K562 (cell line): ENCODE measurements around the gene TSPAN18. TPM values are rescaled to one million over a fixed set of nuclear protein-coding genes. Genes with fewer than 3 reads are reported as not detected.

Experiments
- AFF1 ChIP-seq, 2 experiments: fragments of 450-650 bp; IDR thresholded peaks; 2 replicates each; pipeline ENCODE4 v1.6.1; 2018; ENCODE audit warnings: mild to moderate bottlenecking in 2 of 2, low read depth in 1 of 2; ENCODE audit not compliant: partially characterized antibody in 2 of 2
- CBFA2T2 ChIP-seq: fragments of 450-650 bp; conservative IDR thresholded peaks from 2 replicates; pipeline ENCODE4 v1.6.1; 2017; ENCODE audit warnings: mild to moderate bottlenecking
- CREB5 ChIP-seq: fragments of 250-450 bp; sonication (Bioruptor Pico); IDR thresholded peaks from 2 replicates; pipeline ENCODE4 v1.5.0; 2020; ENCODE audit warnings: mild to moderate bottlenecking
- DPF2 ChIP-seq: fragments of 450-650 bp; IDR thresholded peaks from 2 replicates; pipeline ENCODE4 v1.6.1; 2016
- EP400 ChIP-seq: fragments of 450-650 bp; IDR thresholded peaks from 2 replicates; pipeline ENCODE4 v1.6.1; 2017; ENCODE audit warnings: antibody characterized with exemption, mild to moderate bottlenecking, moderate library complexity
- FOXA1 ChIP-seq: fragments of 450-650 bp; IDR thresholded peaks from 2 replicates; pipeline ENCODE4 v1.6.1; 2016; ENCODE audit warnings: mild to moderate bottlenecking, borderline replicate concordance
- IRF1 ChIP-seq: sonication (generic); formaldehyde crosslinking; IDR thresholded peaks from 2 replicates; pipeline ENCODE4 v1.8.0; 2022; ENCODE audit warnings: missing genetic modification reagents, mild to moderate bottlenecking, borderline replicate concordance
- JUNB ChIP-seq: fragments of 450-650 bp; formaldehyde crosslinking; conservative IDR thresholded peaks from 2 replicates; pipeline ENCODE4 v1.4.0; 2020; ENCODE audit warnings: mild to moderate bottlenecking
- KDM4B ChIP-seq, 2 experiments: fragments of 450-650 bp in 1 of 2; sonication (generic) in 1 of 2; IDR thresholded peaks; 2 replicates each; pipeline ENCODE4 v1.6.1; 2016 to 2017; ENCODE audit warnings: borderline replicate concordance in 2 of 2, antibody characterized with exemption in 1 of 2, low read depth in 1 of 2, mild to moderate bottlenecking in 1 of 2
- MNT ChIP-seq, 2 experiments: fragments of 450-650 bp; conservative IDR thresholded peaks; 2 replicates each; pipeline ENCODE4 v1.6.1; 2017; ENCODE audit warnings: mild to moderate bottlenecking in 2 of 2, moderate library complexity in 2 of 2
- SMARCC2 ChIP-seq: fragments of 450-650 bp; IDR thresholded peaks from 2 replicates; pipeline ENCODE4 v1.6.1; 2017; ENCODE audit warnings: antibody characterized with exemption, moderate library complexity, mild to moderate bottlenecking, low read depth
- SRF ChIP-seq, 2 experiments: fragments of 250-450, 450-650 bp in 1 of 2; sonication (Bioruptor Pico) in 1 of 2; sonication (generic) in 1 of 2; formaldehyde crosslinking; IDR thresholded peaks; 2 replicates each; pipeline versions ENCODE4 v1.5.0 to v1.5.1; 2020 to 2022; ENCODE audit warnings: mild to moderate bottlenecking in 1 of 2, missing genetic modification reagents in 1 of 2
- TFAM ChIP-seq: fragments of 250-450 bp; sonication (Bioruptor Pico); conservative IDR thresholded peaks from 2 replicates; pipeline ENCODE4 v1.5.0; 2021; ENCODE audit warnings: mild to moderate bottlenecking, moderate library complexity
- ZNF445 ChIP-seq: fragments of 250-450 bp; sonication (Bioruptor Pico); IDR thresholded peaks from 2 replicates; pipeline ENCODE4 v1.4.0; 2020; ENCODE audit warnings: low read depth, mild to moderate bottlenecking, moderate library complexity
- polyA plus RNA-seq, 8 experiments: library from polyadenylated mRNA; depleted of rRNA in 4 of 8; stranded (reverse) in 5 of 8; unstranded in 3 of 8; fragments of >200 nt; fragmentation: Nextera tagmentation in 2 of 8; fragmentation: Illumina TruSeq in 1 of 8; extraction: Ambion mirVana in 2 of 8; extraction: Trizol in 1 of 8; gene quantifications; 2 replicates each; pipeline versions ENCODE4 v1.2.1 to v1.2.3, GENCODE V29; 2011 to 2014; ENCODE audit warnings: inconsistent platforms in 1 of 8, missing spikeins in 1 of 8
- total RNA-seq, 7 experiments: library from RNA; depleted of rRNA in 6 of 7; stranded (reverse); fragments of >200 nt in 6 of 7; fragmentation: Illumina TruSeq in 2 of 7; extraction: Trizol in 2 of 7; gene quantifications; 2 replicates each; pipeline versions ENCODE4 v1.2.1 to v1.2.3, GENCODE V29; 2011 to 2021; ENCODE audit warnings: low replicate concordance in 1 of 7
- TF ChIP-seq, protein P1 (sequence below): fragments of 200-800 bp; sonication (Bioruptor generic); IDR thresholded peaks from 2 replicates; pipeline ENCODE4 v1.6.1; 2017; ENCODE audit warnings: missing genetic modification characterization, missing compliant biosample characterization
- TF ChIP-seq, protein P2 (sequence below): fragments of 450-650 bp; IDR thresholded peaks from 2 replicates; pipeline ENCODE4 v1.6.1; 2016; ENCODE audit warnings: missing biosample characterization, missing genetic modification characterization

Gene TSPAN18
- total and polyA plus RNA-seq, 9 of the 15 experiments (the other 6 are each of a cell fraction or from before 2014, with no cell fraction given): 0.17 to 0.35 (median 0.22) TPM; not detected in 4

- TF ChIP-seq ZNF445 (CRISPR knock-in tag) (no peak), CREB5 (CRISPR knock-in tag) (no peak), EP400 (no peak), IRF1 (CRISPR knock-in tag) (no peak), CBFA2T2 (no peak), DPF2 (no peak), MNT (conservative IDR thresholded peaks at IDR 0.05) (no peak), FOXA1 (no peak), TFAM (CRISPR knock-in tag) (no peak), JUNB (CRISPR knock-in tag) (no peak), KDM4B (IDR thresholded peaks at IDR 0.05; ENCODE audit: borderline replicate concordance in 2 of 2, low read depth in 1 of 2) (no peak), SMARCC2 (no peak), AFF1 (IDR thresholded peaks at IDR 0.05; ENCODE audit: low read depth in 1 of 2, partially characterized antibody in 2 of 2) (no peak), SRF (CRISPR knock-in tag; IDR thresholded peaks at IDR 0.05) (no peak)
- TF ChIP-seq, protein P1, sequence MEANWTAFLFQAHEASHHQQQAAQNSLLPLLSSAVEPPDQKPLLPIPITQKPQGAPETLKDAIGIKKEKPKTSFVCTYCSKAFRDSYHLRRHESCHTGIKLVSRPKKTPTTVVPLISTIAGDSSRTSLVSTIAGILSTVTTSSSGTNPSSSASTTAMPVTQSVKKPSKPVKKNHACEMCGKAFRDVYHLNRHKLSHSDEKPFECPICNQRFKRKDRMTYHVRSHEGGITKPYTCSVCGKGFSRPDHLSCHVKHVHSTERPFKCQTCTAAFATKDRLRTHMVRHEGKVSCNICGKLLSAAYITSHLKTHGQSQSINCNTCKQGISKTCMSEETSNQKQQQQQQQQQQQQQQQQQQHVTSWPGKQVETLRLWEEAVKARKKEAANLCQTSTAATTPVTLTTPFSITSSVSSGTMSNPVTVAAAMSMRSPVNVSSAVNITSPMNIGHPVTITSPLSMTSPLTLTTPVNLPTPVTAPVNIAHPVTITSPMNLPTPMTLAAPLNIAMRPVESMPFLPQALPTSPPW (CRISPR knock-in tag): peak; percentile 33; the same call in 1 of the 2 replicates
- TF ChIP-seq, protein P2, sequence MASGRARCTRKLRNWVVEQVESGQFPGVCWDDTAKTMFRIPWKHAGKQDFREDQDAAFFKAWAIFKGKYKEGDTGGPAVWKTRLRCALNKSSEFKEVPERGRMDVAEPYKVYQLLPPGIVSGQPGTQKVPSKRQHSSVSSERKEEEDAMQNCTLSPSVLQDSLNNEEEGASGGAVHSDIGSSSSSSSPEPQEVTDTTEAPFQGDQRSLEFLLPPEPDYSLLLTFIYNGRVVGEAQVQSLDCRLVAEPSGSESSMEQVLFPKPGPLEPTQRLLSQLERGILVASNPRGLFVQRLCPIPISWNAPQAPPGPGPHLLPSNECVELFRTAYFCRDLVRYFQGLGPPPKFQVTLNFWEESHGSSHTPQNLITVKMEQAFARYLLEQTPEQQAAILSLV: no peak
Measured at GRCh38 chr11:44950625-44951476, 224.1 kb downstream of the TSPAN18 start, which contains the start of gene TP53I11 (continued).
